NK-92 (cell line): Measurements from ENCODE around the gene GHITM.

Experiments used
- DNase-seq: peaks from one replicate; lab custom pipeline; 2025; ENCODE audit not compliant: unreplicated experiment; lab: John Stamatoyannopoulos, UW

The GHITM gene

GRCh38 chr10:84198206-84198915, 59.1 kb downstream of the GHITM start:
- no peak for DNase-seq

GRCh38 chr10:84200537-84201243, 61.4 kb downstream of the GHITM start:
- no peak for DNase-seq

- DNase-seq = no peak
Measured at GRCh38 chr10:84201244-84201606, 61.9 kb downstream of the GHITM start.

- DNase-seq = no peak
Measured at GRCh38 chr10:84201682-84202081, 62.4 kb downstream of the GHITM start.

GRCh38 chr10:84202349-84202748, 63.0 kb downstream of the GHITM start:
- DNase-seq = no peak
